WTC11 (cell line): ENCODE data around the gene ARID2.

Experiments
- AR ChIP-seq: fragments of 250-450 bp; sonication (Bioruptor Pico); IDR thresholded peaks from 2 replicates; pipeline ENCODE4 v1.9.0; 2021; ENCODE audit warnings: mild to moderate bottlenecking
- CTCF ChIP-seq: fragments of 200-600 bp; IDR thresholded peaks from 2 replicates; pipeline ENCODE4 v1.8.0; 2022; ENCODE audit warnings: antibody characterized with exemption
- GTF2I ChIP-seq: fragments of 250-450 bp; sonication (Bioruptor Pico); conservative IDR thresholded peaks from 2 replicates; pipeline ENCODE4 v1.4.0; 2021; ENCODE audit warnings: mild to moderate bottlenecking
- NFYB ChIP-seq: sonication (generic); formaldehyde crosslinking; conservative IDR thresholded peaks from 2 replicates; pipeline ENCODE4 v1.8.0; 2022; ENCODE audit warnings: low read depth, missing genetic modification reagents
- NR2C2 ChIP-seq: sonication (generic); formaldehyde crosslinking; IDR thresholded peaks from 2 replicates; pipeline ENCODE4 v1.8.0; 2022; ENCODE audit warnings: mild to moderate bottlenecking, missing genetic modification reagents
- PREB ChIP-seq: sonication (generic); formaldehyde crosslinking; IDR thresholded peaks from 2 replicates; pipeline ENCODE4 v1.8.1; 2022; ENCODE audit warnings: mild to moderate bottlenecking, missing genetic modification reagents, moderate library complexity, borderline replicate concordance
- SP1 ChIP-seq: sonication (generic); formaldehyde crosslinking; conservative IDR thresholded peaks from 2 replicates; pipeline ENCODE4 v1.8.1; 2022; ENCODE audit warnings: missing genetic modification reagents
- ZNF416 ChIP-seq: fragments of 250-450 bp; sonication (Bioruptor Pico); IDR thresholded peaks from 2 replicates; pipeline ENCODE4 v1.9.0; 2021; ENCODE audit warnings: mild to moderate bottlenecking, inconsistent platforms
- TF ChIP-seq, protein P1 (sequence below): sonication (generic); formaldehyde crosslinking; IDR thresholded peaks from 2 replicates; pipeline ENCODE4 v1.8.0; 2022; ENCODE audit warnings: mild to moderate bottlenecking, missing genetic modification reagents

- TF ChIP-seq ZNF416 (CRISPR knock-in tag): no peak
- TF ChIP-seq PREB: no peak
- TF ChIP-seq CTCF: no peak
- TF ChIP-seq, protein P1, sequence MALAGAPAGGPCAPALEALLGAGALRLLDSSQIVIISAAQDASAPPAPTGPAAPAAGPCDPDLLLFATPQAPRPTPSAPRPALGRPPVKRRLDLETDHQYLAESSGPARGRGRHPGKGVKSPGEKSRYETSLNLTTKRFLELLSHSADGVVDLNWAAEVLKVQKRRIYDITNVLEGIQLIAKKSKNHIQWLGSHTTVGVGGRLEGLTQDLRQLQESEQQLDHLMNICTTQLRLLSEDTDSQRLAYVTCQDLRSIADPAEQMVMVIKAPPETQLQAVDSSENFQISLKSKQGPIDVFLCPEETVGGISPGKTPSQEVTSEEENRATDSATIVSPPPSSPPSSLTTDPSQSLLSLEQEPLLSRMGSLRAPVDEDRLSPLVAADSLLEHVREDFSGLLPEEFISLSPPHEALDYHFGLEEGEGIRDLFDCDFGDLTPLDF (CRISPR knock-in tag): no peak
- TF ChIP-seq NR2C2 (CRISPR knock-in tag): no peak
- TF ChIP-seq AR: no peak
- TF ChIP-seq GTF2I (CRISPR knock-in tag): no peak
- no peak for TF ChIP-seq NFYB (CRISPR knock-in tag)
- TF ChIP-seq SP1 (CRISPR knock-in tag): no peak
These were observed 168.6 kb downstream of the ARID2 start for GRCh38 chr12:45898094-45898493.
